HG03460 (cell line): ENCODE measurements around the gene ENOX1.

Experiments
- ATAC-seq: cut with Tn5 transposase; IDR thresholded peaks from one replicate; pipeline ENCODE4 v1.9.1; 2021; ENCODE audit not compliant: unreplicated experiment

Gene ENOX1

GRCh38 chr13:43676320-43676719 lies 110.5 kb downstream of the ENOX1 start:
- peak; percentile 93 for ATAC-seq

GRCh38 chr13:43675577-43675976 lies 111.2 kb downstream of the ENOX1 start:
- ATAC-seq = no peak

GRCh38 chr13:43669964-43670363 lies 116.8 kb downstream of the ENOX1 start:
- no peak for ATAC-seq

GRCh38 chr13:43669101-43669500 lies 117.7 kb downstream of the ENOX1 start:
- no peak for ATAC-seq

- no peak for ATAC-seq
Measured at GRCh38 chr13:43666403-43666802, 120.4 kb downstream of the ENOX1 start.

GRCh38 chr13:43665388-43665787 lies 121.4 kb downstream of the ENOX1 start:
- ATAC-seq = no peak

GRCh38 chr13:43664700-43665191 lies 122.0 kb downstream of the ENOX1 start:
- no peak for ATAC-seq

GRCh38 chr13:43663474-43664090 lies 123.2 kb downstream of the ENOX1 start:
- no peak for ATAC-seq

GRCh38 chr13:43662976-43663375 lies 123.8 kb downstream of the ENOX1 start:
- no peak for ATAC-seq

GRCh38 chr13:43661161-43661830 lies 125.5 kb downstream of the ENOX1 start:
- no peak for ATAC-seq

GRCh38 chr13:43657485-43657884 lies 129.3 kb downstream of the ENOX1 start:
- ATAC-seq = no peak

GRCh38 chr13:43653980-43654379 lies 132.8 kb downstream of the ENOX1 start:
- no peak for ATAC-seq

- no peak for ATAC-seq
Measured at GRCh38 chr13:43653395-43653794, 133.4 kb downstream of the ENOX1 start.

GRCh38 chr13:43652760-43653159 lies 134.0 kb downstream of the ENOX1 start:
- no peak for ATAC-seq

- no peak for ATAC-seq
Measured at GRCh38 chr13:43650882-43651281, 135.9 kb downstream of the ENOX1 start.

- no peak for ATAC-seq
Measured at GRCh38 chr13:43648733-43649132, 138.0 kb downstream of the ENOX1 start.

GRCh38 chr13:43647471-43647870 lies 139.3 kb downstream of the ENOX1 start:
- no peak for ATAC-seq

GRCh38 chr13:43640476-43640875 lies 146.3 kb downstream of the ENOX1 start:
- ATAC-seq = no peak

GRCh38 chr13:43631106-43631505 lies 155.7 kb downstream of the ENOX1 start:
- no peak for ATAC-seq

- ATAC-seq = no peak
Measured at GRCh38 chr13:43629691-43630480, 156.9 kb downstream of the ENOX1 start.

- ATAC-seq = no peak
Measured at GRCh38 chr13:43626994-43627393, 159.8 kb downstream of the ENOX1 start.

GRCh38 chr13:43614063-43614462 lies 172.7 kb downstream of the ENOX1 start:
- no peak for ATAC-seq
